Psoas muscle (tissue), 8 donors: ENCODE measurements around the gene OTOP3. TPM values are rescaled to one million over a fixed set of nuclear protein-coding genes. Genes with fewer than 3 reads are reported as not detected.

ENCODE experiments used
- ATAC-seq, 4 donors: fragments of 200-7000 bp; cut with Tn5 transposase; one replicate each; pipeline ENCODE4 v1.9.1; 2020; ENCODE audit warnings: moderate library complexity in 3 of 4, mild to moderate bottlenecking in 2 of 4
- DNase-seq, 2 donors: peaks; one replicate each; pipeline ENCODE4 v3.0.0-alpha.2; 2020
- H3K27ac ChIP-seq: fragments of 200-600 bp; one replicate; pipeline ENCODE4 v1.8.0; 2022
- H3K27me3 ChIP-seq, 3 donors: fragments of 200-600 bp in 1 of 3; one replicate each; pipeline versions ENCODE4 v1.6.1 to v1.8.0; 2013 to 2022; ENCODE audit warnings: low read length in 2 of 3, mild to moderate bottlenecking in 2 of 3, moderate library complexity in 1 of 3; ENCODE audit not compliant: insufficient read depth in 3 of 3
- H3K36me3 ChIP-seq, 2 donors: fragments of 200-600 bp in 1 of 2; one replicate each; pipeline versions ENCODE4 v1.6.1 to v1.8.0; 2013 to 2022; ENCODE audit warnings: low read depth in 1 of 2, mild to moderate bottlenecking in 1 of 2, moderate library complexity in 1 of 2; ENCODE audit not compliant: insufficient read depth in 1 of 2
- H3K4me1 ChIP-seq: fragments of 200-600 bp; one replicate; pipeline ENCODE4 v1.8.0; 2022
- H3K4me3 ChIP-seq: fragments of 200-600 bp; one replicate; pipeline ENCODE4 v1.8.0; 2022; ENCODE audit warnings: mild to moderate bottlenecking
- H3K9me3 ChIP-seq: fragments of 200-600 bp; one replicate; pipeline ENCODE4 v1.8.0; 2022
- WGBS, 3 donors: extraction: QIAGEN DNeasy Blood & Tissue Kit; methylation state at CpG; one replicate each; pipeline versions ENCODE4 v1.1.6 to v1.1.7; 2013; 5-methylcytosine and 5-hydroxymethylcytosine counted together
- intact Hi-C, 2 donors: fragments of 100-400 bp; cut with DNase I; formaldehyde crosslinking; loops; one replicate each; pipeline versions ENCODE4 v1.11.0 to v1.14.2; 2022
- polyA plus RNA-seq, 3 donors: library from polyadenylated mRNA; stranded (reverse); fragments of 200-250 nt; gene quantifications; one replicate each; pipeline ENCODE4 v1.2.3, GENCODE V29; 2013
- total RNA-seq, 4 donors: library from RNA; stranded (reverse); fragmentation: NEBNext Ultra II Directional in 2 of 4; extraction: Animal tissue kit (Norgen Biotek cat#: 25700) in 2 of 4; gene quantifications; one replicate each; pipeline versions ENCODE4 v1.2.1 to v1.2.4, GENCODE V29; 2021 to 2023
- TF ChIP-seq, protein P1 (sequence below): fragments of 200-600 bp; IDR thresholded peaks from one replicate; pipeline ENCODE4 v1.8.0; 2022; ENCODE audit warnings: antibody characterized with exemption
- donor health status: healthy with polysubstance abuse.
- donor health status: DM: no; HTN: no; CAD: no; lungs with moderate emphysema.
- donor health status: Bipolar disorder and iron deficiency.
- donor health status: healthy.
- donor health status: DM: yes; HTN: yes; CAD: no.
- donor health status: DM: no; HTN: no; CAD: no.
- donor health status: DM: no; HTN: no; CAD: no.
- donor health status: DM: yes; HTN: yes; CAD: no.

The OTOP3 gene
- total and polyA plus RNA-seq, 7 donors: 0.04 TPM; not detected in 6

DNA sequence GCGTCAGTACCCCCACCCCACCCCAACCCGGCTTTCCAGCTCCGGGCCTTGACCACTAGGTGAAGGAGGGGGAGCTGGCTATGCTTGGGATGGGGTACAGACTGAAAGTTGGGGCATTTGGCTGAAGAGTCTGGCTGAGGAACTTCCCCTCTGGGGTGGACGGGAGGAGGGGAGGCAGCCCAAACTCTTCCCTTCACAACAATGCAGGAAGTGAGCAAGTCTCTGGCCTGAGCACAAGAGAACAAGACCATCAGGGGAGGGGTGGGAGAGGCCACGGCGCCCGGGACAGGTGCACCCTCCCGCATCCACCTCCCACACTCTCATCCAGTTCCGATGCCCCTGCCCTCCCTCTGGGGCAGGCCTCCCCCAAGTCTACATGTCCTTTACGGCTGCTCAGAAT, 18.3 kb upstream of the OTOP3 start:
- ATAC-seq (no peak), DNase-seq (no peak)
- H3K4me3 ChIP-seq: no peak overlapping the region
- TF ChIP-seq, protein P1, sequence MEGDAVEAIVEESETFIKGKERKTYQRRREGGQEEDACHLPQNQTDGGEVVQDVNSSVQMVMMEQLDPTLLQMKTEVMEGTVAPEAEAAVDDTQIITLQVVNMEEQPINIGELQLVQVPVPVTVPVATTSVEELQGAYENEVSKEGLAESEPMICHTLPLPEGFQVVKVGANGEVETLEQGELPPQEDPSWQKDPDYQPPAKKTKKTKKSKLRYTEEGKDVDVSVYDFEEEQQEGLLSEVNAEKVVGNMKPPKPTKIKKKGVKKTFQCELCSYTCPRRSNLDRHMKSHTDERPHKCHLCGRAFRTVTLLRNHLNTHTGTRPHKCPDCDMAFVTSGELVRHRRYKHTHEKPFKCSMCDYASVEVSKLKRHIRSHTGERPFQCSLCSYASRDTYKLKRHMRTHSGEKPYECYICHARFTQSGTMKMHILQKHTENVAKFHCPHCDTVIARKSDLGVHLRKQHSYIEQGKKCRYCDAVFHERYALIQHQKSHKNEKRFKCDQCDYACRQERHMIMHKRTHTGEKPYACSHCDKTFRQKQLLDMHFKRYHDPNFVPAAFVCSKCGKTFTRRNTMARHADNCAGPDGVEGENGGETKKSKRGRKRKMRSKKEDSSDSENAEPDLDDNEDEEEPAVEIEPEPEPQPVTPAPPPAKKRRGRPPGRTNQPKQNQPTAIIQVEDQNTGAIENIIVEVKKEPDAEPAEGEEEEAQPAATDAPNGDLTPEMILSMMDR: no peak
- no peaks in the 10 kb centered on the region for H3K36me3 ChIP-seq
- H3K27ac ChIP-seq: no peak overlapping the region
- H3K9me3 ChIP-seq: no peaks in the 10 kb centered on the region
- no peaks in the 10 kb centered on the region for H3K4me1 ChIP-seq
- 58 to 67% (median 60%) methylated on average over 10 of the region's 10 CpGs for WGBS, 3 donors
- intact Hi-C loops: no loop called here
- peaks cover 0 to 70% (median 2%) of the 10 kb centered on the region in 3 donors for H3K27me3 ChIP-seq

GRCh38 chr17:74918906-74919305, 16.8 kb upstream of the OTOP3 start:
- 87 to 93% (median 93%) methylated on average over 5 of the region's 5 CpGs for WGBS, 3 donors
- Histone ChIP-seq H3K27me3 (peaks cover 0 to 84% (median 9%) of the 10 kb centered on the region in 3 donors), H3K4me1 (peaks cover 11% of the 10 kb centered on the region), H3K27ac (no peak overlapping the region), H3K4me3 (no peak overlapping the region), H3K36me3 (no peaks in the 10 kb centered on the region), H3K9me3 (no peaks in the 10 kb centered on the region)
- intact Hi-C loops: no loop called here
- ATAC-seq (no peak), DNase-seq (no peak)
- TF ChIP-seq, protein P1: no peak

- TF ChIP-seq, protein P1: peak; percentile 33
- Histone ChIP-seq H3K27ac (no peak overlapping the region), H3K4me1 (peaks cover 14% of the 10 kb centered on the region), H3K4me3 (no peak overlapping the region), H3K9me3 (no peaks in the 10 kb centered on the region), H3K36me3 (no peaks in the 10 kb centered on the region), H3K27me3 (peaks cover 0 to 92% (median 15%) of the 10 kb centered on the region in 3 donors)
- ATAC-seq (peak in 3 of 4 donors; percentile 29 to 38 (median 33)), DNase-seq (no peak)
- intact Hi-C loops: no loop called here
- 54 to 63% (median 61%) methylated on average over 66 to 67 of the region's 67 CpGs for WGBS, 3 donors
Observed at GRCh38 chr17:74919440-74920305, 16.0 kb upstream of the OTOP3 start.

DNA sequence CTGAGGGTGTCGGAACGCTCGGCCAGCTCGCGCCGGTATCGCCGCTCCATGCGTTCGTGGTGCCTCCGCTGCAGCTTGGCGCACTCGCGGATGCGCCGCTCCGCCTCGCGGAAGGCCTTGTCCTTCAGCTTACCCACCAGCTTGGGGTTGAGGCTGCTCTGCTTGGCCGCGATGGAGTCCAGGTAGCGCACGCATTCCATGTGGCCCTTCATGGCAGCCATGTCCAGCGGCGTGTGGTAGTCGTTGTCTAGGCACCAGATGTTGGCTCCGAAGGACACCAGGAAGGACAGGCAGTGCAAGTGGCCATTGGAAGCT, 15.4 kb upstream of the OTOP3 start:
- H3K27ac ChIP-seq: no peak overlapping the region
- H3K27me3 ChIP-seq: peaks cover 0 to 92% (median 20%) of the 10 kb centered on the region in 3 donors
- H3K4me3 ChIP-seq: no peak overlapping the region
- no peaks in the 10 kb centered on the region for H3K36me3 ChIP-seq
- TF ChIP-seq, protein P1: no peak
- peaks cover 14% of the 10 kb centered on the region for H3K4me1 ChIP-seq
- no peak for DNase-seq
- intact Hi-C loops: no loop called here
- no peak for ATAC-seq
- WGBS, 3 donors: 79 to 84% (median 84%) methylated on average over 27 of the region's 27 CpGs
- no peaks in the 10 kb centered on the region for H3K9me3 ChIP-seq
